HG02981 (cell line): ENCODE measurements around the gene COA1.

Experiments used
- ATAC-seq: cut with Tn5 transposase; IDR thresholded peaks from one replicate; pipeline ENCODE4 v1.9.1; 2021; ENCODE audit warnings: mild to moderate bottlenecking, moderate library complexity; ENCODE audit not compliant: unreplicated experiment

Gene COA1

GRCh38 chr7:43658718-43659548 lies 70.4 kb downstream of the COA1 start:
- peak; percentile 82 for ATAC-seq

- ATAC-seq = no peak
These were observed 72.3 kb downstream of the COA1 start for GRCh38 chr7:43656997-43657396.

DNA sequence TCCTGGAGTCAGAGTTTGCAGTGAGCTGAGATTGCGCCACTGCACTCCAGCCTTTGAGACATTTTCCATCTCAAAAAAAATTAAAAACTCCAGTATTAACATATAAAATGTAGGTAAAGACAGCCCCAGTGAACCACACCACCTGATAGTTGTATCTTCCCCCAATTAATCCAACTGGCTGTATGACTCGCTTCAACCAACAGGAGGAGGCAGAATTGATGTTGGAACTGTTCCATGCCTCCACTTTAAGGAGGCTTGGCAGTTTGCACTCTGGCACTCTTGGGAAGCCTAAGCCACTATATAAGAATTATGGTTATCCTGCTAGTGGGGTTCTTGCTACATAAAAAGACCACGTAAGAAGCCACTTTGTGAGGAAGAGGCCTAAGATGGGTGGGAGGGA lies 73.7 kb downstream of the COA1 start:
- no peak for ATAC-seq

DNA sequence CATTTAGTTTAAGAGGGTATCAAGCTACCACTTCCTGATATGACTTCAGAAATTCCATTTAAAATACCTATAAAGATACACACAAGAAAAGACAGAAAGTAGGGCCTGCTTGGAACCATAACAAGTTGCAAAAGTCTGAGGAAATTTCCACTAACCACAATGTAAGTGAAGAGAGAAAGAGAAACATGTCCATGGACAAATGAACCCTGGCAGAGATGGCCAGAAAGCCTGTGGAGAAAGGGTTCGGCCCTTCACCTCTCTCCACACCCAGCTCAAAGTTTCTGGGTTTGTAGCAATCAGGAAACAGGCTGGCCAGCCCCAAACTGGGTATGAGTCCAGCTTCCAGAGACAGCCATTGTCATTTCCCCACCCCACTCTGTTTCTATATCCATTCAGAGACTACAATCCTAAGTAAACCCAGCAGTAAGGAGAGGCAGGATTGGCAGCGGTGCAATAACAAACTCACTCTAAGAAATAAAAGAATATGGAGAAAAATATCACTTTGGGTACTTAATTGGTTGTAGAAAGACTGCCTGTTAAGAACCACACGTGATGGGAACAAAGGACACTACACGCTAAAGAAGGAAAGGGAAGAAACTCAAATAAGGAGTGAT lies 75.3 kb downstream of the COA1 start:
- no peak for ATAC-seq

- ATAC-seq = no peak
These were observed 75.9 kb downstream of the COA1 start for GRCh38 chr7:43653466-43653865.

DNA sequence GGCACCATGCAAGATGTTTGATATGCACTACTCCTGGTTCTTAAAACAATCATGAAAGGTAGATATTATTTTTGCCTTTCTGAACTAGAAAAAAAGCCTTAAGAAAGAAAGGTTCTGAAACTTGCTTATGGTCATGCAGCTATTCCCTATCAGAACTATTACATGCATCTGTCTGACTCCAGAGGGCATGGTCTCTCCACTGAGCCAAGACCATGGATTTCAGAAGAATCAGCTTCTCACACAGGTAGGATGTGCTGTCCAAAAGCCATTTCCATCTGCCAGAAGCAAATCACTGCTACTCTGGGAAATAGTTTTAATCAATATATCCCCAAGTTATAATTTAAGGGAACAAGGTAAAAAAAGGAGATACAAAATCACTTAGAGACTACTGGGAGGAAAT lies 77.0 kb downstream of the COA1 start:
- ATAC-seq = no peak

GRCh38 chr7:43650457-43651052 lies 78.8 kb downstream of the COA1 start:
- ATAC-seq = no peak

- ATAC-seq = peak; percentile 60
These were observed 79.5 kb downstream of the COA1 start for GRCh38 chr7:43649755-43650274.

DNA sequence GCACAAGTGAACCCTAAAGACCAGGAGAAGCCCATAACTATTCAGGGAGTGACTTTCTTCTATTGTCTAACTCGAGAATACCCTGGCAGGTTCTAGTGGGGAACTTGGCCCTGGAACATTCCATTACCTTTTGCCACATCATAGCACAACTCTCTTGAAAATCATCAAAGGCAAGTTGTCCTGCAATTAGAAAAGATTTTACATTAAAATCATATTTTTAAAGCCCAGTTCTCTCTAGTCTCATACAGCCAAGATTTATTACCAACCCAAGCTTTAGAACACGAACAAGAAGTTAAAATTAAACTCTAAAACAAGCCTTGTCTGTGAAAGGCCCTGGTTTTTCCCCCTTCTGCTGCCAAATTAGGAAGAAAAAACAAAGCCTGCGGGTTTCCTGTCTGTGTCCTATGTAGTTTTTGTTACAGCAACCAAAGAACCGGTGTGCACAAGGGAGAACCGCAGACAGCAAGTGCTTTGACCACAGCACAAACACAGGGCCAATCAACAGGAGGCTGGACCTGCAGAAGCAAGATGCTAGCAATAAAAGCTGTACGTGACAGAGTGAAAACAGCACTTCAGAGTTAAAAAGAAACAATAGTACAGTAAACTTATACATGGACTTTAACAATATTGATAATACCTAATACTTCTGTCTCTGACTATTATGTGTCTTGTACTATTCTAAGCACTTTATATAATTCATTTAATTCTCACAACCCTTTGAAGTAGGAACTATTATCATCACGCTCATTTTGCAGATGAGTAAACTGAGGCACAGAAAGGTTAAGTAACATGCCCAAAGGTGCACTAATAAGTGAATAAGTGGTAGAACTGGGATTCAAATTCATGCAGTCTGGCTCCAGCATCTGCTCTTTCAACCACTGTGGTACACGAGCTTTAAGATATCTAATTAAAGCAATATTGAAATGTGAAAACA lies 80.6 kb downstream of the COA1 start:
- peak; percentile 57 for ATAC-seq

GRCh38 chr7:43647673-43648472 lies 81.5 kb downstream of the COA1 start:
- ATAC-seq = no peak

DNA sequence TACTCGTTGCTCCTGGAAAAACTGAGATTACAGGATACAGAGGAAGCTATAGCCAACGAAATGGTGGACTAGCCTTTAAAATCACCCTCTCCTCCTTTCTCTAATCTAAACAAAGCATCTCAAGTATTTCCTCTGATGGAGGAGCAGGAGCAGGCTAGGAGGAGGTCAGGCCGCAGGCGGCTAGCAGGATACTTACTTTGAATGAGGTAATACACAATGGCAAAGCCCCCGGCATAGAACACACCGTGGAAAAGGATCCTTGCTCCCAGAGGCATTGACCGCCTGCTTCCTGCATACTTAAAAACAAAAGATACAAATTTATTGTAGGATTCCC lies 82.0 kb downstream of the COA1 start:
- ATAC-seq = no peak

DNA sequence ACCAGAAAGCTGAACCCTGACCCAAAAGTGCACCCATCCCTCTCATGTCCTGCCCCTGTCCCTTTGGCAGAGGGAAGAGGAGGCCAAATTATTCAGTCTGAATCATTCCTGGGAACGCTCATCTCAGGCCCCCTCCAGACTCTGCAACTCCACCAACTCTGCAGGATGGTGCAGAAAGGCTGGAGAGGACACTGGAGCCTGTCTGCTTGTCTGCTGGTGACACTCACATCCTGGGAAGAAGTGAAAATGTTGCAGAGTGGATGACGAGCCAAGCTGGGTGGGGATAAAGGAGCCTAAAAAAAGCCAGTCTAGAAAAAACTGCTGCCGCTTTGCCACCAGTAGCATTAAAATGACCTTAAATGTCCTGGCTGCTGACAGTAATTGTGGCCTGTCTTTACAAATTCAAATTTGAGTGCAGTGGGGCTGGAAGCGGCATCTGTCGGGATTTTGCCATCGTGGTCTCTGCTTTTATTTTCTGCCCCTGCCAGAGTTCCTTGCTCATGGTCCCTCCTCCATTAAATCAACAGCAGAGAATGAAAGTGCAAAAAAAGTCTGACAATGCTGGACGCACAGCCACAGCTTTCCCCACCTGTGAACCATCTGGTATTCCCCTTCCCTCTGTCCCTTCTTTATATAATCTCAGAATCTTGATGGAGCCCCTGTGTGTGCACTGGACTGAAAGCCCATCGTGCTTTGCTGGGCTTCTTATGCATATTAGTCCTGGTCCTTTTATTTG lies 82.6 kb downstream of the COA1 start:
- ATAC-seq = no peak

- no peak for ATAC-seq
These were observed 83.6 kb downstream of the COA1 start for GRCh38 chr7:43645699-43646226.

GRCh38 chr7:43643846-43644245 lies 85.5 kb downstream of the COA1 start:
- no peak for ATAC-seq

GRCh38 chr7:43642897-43643630 lies 86.3 kb downstream of the COA1 start:
- no peak for ATAC-seq

DNA sequence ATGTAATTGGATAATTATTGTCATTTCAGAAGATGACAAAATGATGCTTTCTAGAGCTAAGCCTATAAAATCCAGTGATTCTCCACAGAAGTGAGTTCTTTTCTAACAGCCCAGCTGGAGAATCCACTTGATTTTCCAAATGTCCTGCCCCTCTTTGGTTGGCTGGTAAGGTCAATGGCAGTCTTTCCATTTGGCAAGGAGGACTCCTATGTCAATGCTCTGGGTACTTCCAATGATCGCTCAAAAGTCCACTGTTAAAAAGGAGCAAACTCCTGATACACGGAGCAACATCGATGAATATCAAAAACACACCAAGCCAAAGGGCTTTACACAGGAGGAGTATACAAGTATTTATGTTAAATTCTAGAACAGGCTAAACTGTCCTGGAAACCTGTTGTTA lies 88.6 kb downstream of the COA1 start:
- no peak for ATAC-seq

DNA sequence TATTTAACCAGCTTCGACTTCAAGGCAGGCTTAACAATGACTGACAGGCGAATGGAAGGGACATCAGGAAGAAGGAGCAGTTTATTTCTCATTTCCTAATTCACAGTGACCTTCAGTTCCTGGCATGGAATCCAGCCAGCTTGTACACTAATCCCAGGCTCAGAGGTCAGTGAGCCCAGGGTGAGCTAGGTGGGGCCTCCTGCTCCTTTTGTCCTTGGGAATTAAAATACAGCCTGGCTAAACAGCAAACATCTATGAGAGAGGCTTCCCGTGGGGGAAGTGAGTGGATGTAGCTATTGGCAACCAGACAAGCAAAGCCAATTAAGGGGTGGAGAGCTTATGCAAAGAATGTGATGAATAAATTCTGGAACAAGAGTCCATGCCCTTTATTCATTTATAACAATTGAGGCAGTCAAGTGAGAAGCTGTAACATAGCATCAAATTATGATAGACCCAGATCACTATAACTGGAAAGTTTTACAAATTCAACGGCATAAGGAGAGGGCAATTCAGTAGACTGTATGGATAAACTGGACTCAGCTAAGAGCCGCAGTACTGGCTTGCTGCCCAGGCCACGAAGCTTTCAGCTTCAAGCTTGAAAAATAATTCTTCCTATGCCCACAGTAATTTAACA lies 89.3 kb downstream of the COA1 start:
- ATAC-seq = no peak
